ENCODE results near the gene BCL11B. TPM values are rescaled to one million over a fixed set of nuclear protein-coding genes. Genes with fewer than 3 reads are reported as not detected.

Gene BCL11B
- total RNA-seq, 1 donor from 2014 or later: 0.85 TPM

- no peak for TF ChIP-seq CTCF (IDR thresholded peaks at IDR 0.05)
- H3K4me1 ChIP-seq: no peaks in the 10 kb centered on the region
- H3K27ac ChIP-seq: no peak overlapping the region
- H3K9me3 ChIP-seq: no peaks in the 10 kb centered on the region
- no peaks in the 10 kb centered on the region for H3K36me3 ChIP-seq
- H3K27me3 ChIP-seq: peaks cover 10% of the 10 kb centered on the region
- intact Hi-C loops (cut with DNase I): no loop called here
- H3K4me3 ChIP-seq: peak overlapping the region in 1 of 2 donors; percentile 49
- DNase-seq (ENCODE audit: low spot score in 2 of 2): no peak
Observed at GRCh38 chr14:99247101-99247729, 24.8 kb downstream of the BCL11B start.

- H3K27ac ChIP-seq: no peak overlapping the region
- no peak for DNase-seq (ENCODE audit: low spot score in 2 of 2)
- peak overlapping the region in 1 of 2 donors; percentile 49 for H3K4me3 ChIP-seq
- H3K9me3 ChIP-seq: no peaks in the 10 kb centered on the region
- intact Hi-C loops (cut with DNase I): no loop called here
- no peaks in the 10 kb centered on the region for H3K4me1 ChIP-seq
- H3K36me3 ChIP-seq: no peaks in the 10 kb centered on the region
- peaks cover 10% of the 10 kb centered on the region for H3K27me3 ChIP-seq
- TF ChIP-seq CTCF (IDR thresholded peaks at IDR 0.05): no peak
Observed at GRCh38 chr14:99246536-99247097, 25.4 kb downstream of the BCL11B start.

GRCh38 chr14:99245564-99246511 is 26.2 kb downstream of the BCL11B start:
- intact Hi-C loops (cut with DNase I): no loop called here
- no peak overlapping the region for H3K27ac ChIP-seq

GRCh38 chr14:99244941-99245563 is 26.9 kb downstream of the BCL11B start:
- Histone ChIP-seq H3K27ac (no peak overlapping the region), H3K36me3 (no peaks in the 10 kb centered on the region), H3K9me3 (no peaks in the 10 kb centered on the region), H3K4me1 (no peaks in the 10 kb centered on the region), H3K27me3 (peaks cover 10% of the 10 kb centered on the region), H3K4me3 (peak overlapping the region in 1 of 2 donors; percentile 49)
- TF ChIP-seq CTCF (IDR thresholded peaks at IDR 0.05): no peak
- intact Hi-C loops (cut with DNase I): no loop called here
- DNase-seq (ENCODE audit: low spot score in 2 of 2): no peak

More at GRCh38 chr14:99245564-99246511, 26.2 kb downstream of the BCL11B start:
- H3K36me3 ChIP-seq: no peaks in the 10 kb centered on the region
- H3K9me3 ChIP-seq: no peaks in the 10 kb centered on the region
- H3K4me1 ChIP-seq: no peaks in the 10 kb centered on the region
- H3K27me3 ChIP-seq: peaks cover 10% of the 10 kb centered on the region
- peak overlapping the region in 1 of 2 donors; percentile 49 for H3K4me3 ChIP-seq
- no peak for DNase-seq (ENCODE audit: low spot score in 2 of 2)
- TF ChIP-seq CTCF (IDR thresholded peaks at IDR 0.05): no peak

- Histone ChIP-seq H3K4me3 (no peak overlapping the region), H3K27ac (no peak overlapping the region), H3K36me3 (no peaks in the 10 kb centered on the region), H3K4me1 (no peaks in the 10 kb centered on the region), H3K27me3 (peaks cover 10% of the 10 kb centered on the region), H3K9me3 (no peaks in the 10 kb centered on the region)
- no peak for TF ChIP-seq CTCF (IDR thresholded peaks at IDR 0.05)
- no peak for DNase-seq (ENCODE audit: low spot score in 2 of 2)
- intact Hi-C loops (cut with DNase I): no loop called here
Observed at GRCh38 chr14:99244367-99244901, 27.6 kb downstream of the BCL11B start.
